ENCODE measurements around the gene CERT1.

GRCh38 chr5:75373862-75374261, 137.6 kb downstream of the CERT1 start:
- TF ChIP-seq FOXP2 (optimal IDR thresholded peaks at IDR 0.05; ENCODE audit: control extremely low read depth, extremely low read length, insufficient read depth) = no peak
- no peak for TF ChIP-seq POLR2AphosphoS5 (IDR thresholded peaks at IDR 0.05; ENCODE audit: borderline replicate concordance, low read depth, low read length)
